Activated gamma-delta T cell treated with Interleukin-2 at 50 U/mL for 16 hours (primary cell): ENCODE results near the gene KPNA6.
A peak's percentile ranks its signal among the peaks of the same experiment; 100 is the strongest.
"Not testable (repeated sequence)": the region's sequence is repeated elsewhere in the genome, so short reads cannot be mapped to it uniquely, and the experiment has no call there.

Experiments
- DNase-seq: peaks from one replicate; pipeline ENCODE4 v3.0.0-alpha.2; 2020

Gene KPNA6

DNA sequence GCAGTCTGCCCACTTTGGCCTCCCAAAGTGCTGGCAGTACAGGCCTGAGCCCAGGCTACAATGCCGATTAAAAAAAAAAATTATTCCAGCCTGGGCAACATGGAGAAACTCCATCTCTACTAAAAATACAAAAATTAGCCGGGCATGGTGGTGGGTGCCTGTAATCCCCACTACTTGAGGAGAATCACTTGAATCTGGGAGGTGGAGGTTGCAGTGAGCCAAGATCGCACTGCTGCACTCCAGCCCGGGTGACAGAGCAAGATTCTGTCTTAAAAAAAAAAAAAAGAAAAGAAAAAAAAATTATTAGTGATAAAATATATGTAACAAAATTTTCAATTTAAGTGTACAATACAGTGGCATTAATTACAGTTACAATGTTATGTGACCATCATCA lies 35.4 kb downstream of the KPNA6 start:
- not testable (repeated sequence) for DNase-seq

DNA sequence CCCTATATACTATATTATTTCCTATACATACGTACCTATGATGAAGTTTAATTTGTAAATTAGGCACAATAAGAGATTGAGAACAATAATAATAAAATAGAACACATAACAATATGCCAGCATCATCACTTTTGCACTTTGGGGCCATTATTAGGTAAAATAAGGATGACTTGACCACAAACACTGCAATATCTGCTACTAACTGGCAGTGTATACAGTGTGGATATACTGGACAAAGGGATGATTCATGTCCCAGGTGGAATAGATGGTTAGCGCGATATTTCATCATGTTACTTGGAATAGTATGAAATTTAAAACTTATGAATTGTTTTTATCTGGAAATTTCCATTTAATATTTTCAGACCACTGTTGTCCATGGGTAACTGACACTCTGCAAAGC lies 36.2 kb downstream of the KPNA6 start:
- no peak for DNase-seq

DNA sequence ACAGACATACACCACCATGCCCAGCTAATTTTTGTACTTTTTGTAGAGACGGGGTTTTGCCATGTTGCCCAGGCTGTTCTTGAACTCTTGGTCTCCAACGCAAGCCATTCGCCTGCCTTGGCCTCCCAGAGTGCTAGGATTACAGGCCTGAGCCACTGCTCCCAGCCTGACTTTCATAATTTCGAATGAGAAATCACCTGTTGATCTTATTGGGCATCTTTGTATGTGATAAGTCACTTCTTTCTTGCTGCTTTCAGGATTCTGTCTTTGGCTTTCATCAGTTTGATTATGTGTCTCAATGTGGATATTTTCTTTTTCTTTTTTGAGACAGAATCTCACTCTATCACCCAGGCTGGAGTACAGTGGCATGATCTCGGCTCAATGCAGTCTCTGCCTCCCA lies 39.9 kb downstream of the KPNA6 start:
- DNase-seq = not testable (repeated sequence)

DNA sequence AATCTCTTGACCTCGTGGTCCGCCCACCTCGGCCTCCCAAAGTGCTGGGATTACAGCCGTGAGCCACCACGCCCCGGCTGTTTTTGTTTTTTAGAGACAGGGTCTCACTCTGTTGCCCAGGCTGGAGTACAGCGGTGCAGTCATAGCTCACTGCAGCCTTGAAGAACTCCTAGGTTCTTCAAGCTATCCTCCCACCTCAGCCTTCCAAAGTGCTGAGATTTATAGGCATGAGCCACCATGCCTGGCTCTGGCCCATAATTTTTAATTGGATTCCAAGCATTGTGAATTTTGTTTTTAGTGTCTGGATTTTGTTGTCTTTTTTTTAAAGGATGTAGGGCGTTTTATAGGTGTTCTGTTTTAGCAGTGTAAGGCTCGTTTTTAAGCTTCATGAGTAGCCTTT lies 43.0 kb downstream of the KPNA6 start:
- DNase-seq = no peak

DNA sequence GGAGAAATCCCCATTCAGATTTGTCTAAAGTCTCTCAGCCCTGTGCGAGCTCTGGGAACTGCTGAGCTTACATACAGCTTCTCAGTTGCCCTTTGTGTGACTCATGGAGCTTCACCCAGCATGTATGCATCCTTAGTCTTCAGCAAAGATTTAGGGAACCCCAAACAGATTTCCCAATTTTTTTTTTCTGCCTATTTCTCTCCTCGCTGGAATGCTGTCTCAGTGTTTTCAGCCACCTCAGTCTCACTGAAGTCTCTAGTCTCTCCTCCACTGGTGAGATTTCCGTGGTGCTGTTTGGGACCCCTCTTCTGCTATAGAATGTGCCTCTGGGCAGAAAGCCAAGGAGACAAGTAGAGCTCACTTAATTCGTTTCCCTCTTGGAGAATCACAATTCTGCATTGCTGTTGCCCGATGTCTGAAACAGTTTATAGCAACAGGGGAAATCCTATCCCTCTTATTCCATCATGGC lies 43.5 kb downstream of the KPNA6 start:
- no peak for DNase-seq

DNA sequence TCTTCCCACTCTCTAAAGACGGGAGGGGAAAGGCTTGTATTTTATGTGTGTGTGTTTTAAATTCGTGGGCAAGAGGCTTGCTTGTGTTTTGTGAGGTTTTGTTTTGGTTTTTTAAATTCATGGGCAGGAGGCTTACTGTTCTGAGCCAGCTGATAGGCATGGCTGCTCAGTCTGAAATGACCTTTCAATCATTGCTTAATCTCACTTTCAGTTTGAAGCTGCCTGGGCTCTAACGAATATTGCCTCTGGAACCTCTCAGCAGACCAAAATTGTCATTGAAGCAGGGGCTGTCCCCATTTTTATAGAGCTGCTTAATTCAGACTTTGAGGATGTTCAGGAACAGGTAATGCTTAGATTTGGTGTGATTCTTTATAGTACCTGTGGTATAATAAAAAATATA lies 51.3 kb downstream of the KPNA6 start:
- DNase-seq = no peak

DNA sequence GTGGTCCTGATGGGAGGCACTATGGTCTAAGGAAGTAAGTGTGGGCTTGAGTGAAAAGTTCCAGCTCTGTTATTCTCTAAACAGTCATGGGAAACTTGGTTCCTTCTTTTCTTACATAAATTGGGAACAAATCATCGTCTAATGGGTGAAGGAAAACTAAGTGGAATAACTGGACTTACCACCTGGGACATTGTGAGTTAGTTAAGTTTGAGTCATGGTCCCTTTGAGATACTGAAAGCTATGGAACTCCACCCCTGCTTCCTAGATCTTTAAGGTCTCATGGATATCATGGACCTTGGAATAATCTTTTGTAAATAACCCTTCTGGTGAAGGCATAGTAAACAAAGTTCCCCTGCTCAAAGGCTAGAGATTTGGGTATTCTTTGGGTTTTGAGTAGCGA lies 55.5 kb downstream of the KPNA6 start:
- DNase-seq = no peak

DNA sequence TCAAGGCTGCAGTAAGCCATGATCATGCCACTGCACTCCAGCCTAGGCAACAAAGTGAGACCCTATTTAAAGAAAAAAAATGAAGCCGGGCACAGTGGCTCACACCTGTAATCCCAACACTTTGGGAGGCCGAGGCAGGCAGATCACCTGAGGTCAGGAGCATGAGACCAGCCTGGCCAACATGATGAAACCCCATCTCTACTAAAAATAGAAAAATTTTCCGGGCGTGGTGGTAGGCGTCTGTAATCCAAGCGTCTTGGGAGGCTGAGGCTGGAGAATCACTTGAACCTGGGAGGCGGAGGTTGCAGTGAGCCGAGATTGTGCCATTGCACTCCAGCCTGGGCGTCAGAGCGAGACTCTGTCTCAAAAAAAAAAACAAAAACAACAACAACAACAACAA lies 57.8 kb downstream of the KPNA6 start:
- DNase-seq = not testable (repeated sequence)

DNA sequence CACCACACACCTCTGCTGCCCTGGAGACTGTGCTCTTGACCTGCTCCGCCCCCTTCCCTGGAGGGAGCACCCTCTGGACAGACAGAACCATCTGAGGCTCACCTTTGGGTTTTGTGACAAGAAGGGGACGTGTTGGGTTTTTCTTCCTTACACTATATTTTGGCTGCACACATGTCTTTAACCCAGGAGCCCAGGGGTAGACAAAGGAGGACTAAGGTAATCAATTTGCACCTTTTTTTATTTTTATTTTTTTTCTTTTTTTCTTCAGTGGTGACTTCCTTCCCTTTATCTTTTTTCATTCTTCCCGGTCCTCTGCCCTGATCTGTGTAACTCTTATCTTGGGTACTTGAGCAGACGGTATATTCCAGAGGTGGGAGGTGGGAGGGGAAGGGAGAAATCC lies 63.1 kb downstream of the KPNA6 start:
- no peak for DNase-seq

DNA sequence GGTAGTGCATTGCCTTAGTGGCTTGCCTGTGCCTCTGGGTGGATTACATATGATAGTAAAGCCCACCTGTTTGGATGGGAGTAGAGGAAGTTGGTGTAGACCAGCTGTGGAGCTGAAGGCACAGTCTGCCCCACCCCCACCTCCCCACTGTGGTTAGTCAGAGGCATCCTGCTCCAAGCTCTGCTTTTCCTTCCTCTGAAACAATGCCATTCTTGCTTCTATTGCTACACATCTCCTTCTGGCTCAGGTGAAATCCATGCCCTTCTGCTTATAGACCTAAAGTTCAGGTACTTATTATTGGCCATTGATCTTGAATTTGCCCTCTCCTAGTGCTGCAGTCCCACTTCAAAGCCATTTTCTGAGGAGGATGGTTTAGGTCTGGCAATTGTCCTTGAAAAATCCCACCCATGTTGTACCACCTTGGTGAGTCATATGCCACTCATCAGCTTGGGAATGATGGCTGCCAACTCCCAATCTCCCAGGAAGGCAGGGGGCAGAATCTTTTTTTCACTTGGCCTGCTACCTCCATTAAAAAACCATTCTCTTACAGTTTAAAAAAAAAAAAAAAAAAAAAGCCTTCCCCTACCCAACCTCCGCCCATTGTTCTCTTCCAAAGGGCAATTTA lies 64.9 kb downstream of the KPNA6 start:
- DNase-seq = no peak

DNA sequence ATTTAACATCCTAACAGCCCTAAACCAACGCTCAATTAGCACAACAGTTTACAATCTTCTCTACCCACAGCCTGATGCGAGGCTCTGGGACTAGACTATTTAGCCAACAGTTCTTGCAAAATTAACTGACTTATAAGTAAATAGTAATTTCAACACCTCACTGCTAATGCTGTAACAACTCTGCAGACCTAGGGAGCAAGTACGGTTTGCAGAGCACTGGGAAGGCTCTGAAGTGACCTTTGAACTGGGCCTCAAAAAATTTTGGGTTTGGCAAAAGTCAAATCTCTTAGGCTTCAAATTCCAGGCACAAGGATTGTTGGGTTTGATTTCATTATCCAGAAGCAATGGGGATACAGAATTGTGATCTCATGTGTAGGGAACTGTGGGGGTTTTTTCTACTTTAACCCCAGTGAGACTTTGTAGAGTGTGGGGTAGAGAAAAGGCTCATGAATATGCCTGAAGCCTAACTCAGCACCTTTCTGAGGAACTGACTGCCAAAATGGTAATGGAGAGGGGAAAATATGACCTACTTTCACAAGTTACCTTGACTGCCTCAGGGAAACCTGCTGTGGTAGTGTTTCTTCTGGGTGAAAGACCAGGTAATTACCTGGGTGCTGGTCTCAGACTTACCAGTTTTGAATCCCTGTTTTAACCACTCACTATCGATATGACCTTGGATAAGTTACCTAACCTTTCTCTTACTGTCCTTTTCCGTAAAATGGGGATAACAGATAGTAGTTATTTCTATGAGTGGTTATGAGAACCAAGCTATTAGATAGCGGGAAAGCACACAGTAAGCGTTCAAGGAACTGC lies 70.7 kb downstream of the KPNA6 start:
- no peak for DNase-seq

DNA sequence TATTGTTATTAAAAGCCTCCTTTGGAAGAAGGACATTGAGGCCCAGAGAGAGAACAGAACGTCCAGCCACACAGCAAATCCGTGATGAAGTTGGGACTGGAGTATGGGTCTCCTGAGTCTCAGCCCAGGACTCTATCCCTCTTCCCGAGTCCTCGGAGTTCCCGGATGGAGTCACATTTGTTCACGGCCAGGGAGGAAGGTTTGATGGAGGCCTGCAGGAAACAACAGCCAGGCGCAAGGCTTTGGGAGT lies 71.3 kb downstream of the KPNA6 start:
- DNase-seq = no peak

DNA sequence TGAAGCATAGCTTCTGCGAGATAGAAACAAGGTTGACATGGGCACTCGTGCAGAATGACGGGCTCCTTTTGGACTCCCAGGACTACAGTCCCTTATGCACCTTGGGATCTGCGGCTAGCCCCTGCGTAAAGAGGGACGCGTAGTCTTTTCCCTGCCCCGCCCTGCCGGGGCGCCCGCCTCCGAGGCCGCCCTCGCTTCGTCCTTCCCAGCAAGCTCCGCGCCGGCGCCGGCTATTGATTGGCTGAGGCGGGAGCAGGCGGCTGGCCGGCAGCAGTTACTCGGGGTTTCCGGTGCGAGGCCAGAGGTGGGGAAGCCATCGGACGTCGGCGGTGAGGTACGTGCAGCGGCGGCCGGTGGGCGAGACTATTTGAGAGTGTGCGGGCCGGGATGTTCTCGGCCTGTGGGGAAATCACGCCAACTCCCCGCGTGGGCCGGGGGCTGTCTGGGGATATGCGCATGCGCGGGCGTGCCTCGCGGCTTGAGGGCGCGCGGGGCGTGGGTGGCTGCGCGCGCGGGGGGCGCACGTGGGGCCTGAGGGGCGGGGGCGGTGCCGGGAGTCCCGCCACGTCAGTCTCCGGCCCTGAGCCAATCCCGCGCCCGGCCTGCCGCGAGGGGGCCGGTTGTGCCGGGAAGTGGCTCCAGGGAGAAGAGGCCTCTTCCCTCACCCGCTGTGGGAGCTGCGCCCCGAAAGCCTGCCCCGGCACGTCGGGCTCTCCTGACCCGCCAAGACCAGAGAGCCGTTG lies 71.8 kb downstream of the KPNA6 start, which contains the start of gene TXLNA:
TSS of gene TXLNA (plus strand) at position 233 of the 743 bp plus-strand sequence. CDS start 671 bp downstream, outside the sequence.
- DNase-seq = peak; percentile 83

DNA sequence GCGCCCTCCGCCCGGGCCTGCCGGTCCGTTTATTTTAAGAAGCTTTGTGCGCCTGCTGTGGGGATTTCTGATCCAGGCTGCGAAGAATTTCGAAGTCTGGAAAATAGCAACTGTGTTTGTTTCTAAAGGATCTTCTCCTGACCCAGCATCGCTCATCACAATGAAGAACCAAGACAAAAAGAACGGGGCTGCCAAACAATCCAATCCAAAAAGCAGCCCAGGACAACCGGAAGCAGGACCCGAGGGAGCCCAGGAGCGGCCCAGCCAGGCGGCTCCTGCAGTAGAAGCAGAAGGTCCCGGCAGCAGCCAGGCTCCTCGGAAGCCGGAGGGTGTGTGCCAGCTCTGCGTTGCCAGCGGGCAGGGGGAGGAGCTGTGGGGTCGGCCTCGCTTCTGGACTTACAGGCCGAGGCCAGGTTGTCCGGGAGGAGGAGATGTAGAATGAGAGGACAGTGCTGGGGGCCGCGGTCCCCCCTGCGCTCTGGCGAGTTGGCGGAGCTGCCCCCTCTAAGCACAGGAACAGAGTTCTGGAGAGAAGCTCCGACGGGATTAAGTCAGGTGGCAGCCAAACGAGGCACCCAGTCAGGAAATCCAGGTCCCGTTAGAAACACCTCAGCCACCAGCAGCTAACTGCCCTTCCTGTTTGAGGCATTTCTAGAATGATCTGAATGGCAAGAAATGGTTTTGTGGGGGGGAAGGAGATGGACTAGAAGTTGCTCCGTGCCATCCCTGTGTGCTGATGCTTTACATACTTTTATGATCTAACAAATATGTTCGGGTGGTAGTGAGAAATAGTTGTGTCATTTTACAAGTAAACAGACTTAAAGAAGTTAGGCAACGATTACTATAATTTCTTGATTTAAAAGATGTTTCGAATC lies 72.6 kb downstream of the KPNA6 start:
- peak; percentile 19 for DNase-seq

DNA sequence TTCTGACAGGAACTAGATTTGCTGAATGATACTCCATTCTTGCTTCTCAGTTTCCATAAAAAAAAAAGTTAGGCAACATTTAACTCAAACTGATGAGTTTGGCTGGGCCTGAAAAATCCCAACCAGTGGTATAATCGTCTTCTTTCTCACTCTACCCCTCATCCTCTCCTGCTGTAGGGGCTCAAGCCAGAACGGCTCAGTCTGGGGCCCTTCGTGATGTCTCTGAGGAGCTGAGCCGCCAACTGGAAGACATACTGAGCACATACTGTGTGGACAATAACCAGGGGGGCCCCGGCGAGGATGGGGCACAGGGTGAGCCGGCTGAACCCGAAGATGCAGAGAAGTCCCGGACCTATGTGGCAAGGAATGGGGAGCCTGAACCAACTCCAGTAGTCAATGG lies 73.2 kb downstream of the KPNA6 start:
- DNase-seq = no peak

DNA sequence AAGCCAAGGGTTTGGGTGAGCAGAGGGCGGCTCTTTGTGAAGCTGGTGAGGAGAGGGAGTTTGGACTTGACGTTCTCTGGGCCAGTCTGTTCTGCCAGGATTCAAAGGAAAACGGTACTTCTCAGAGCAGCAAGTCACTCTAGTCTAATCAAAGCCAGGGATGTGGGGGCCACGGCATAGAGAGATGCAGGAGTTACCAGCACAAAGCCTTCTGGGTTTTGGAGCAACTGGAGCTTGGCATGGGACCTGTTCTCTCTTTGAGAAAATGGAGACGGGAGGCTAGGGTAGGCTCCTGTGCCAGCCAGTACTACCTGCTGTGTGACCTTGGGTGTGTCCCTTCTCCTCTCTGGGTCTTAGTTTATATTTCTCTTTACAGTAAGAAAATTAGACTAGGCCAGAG lies 73.7 kb downstream of the KPNA6 start:
- no peak for DNase-seq

DNA sequence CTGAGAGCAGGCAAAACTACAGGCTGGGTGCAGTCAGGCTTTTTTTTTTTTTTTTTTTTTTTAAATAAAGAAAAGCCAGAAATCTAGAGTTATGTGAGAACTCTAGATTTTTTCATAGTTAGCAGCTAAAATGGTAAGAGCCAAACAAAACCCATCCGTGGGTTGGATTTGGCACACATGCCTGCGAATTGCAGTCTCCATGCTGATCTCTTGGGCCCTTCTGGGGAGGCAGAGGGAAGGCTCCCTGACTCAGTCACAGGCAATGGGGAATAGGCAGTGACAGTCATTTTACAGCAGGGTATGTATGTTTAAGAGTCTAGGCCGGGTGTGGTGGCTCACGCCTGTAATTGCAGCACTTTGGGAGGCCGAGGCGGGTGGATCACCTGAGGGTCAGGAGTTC lies 74.2 kb downstream of the KPNA6 start:
- no peak for DNase-seq

DNA sequence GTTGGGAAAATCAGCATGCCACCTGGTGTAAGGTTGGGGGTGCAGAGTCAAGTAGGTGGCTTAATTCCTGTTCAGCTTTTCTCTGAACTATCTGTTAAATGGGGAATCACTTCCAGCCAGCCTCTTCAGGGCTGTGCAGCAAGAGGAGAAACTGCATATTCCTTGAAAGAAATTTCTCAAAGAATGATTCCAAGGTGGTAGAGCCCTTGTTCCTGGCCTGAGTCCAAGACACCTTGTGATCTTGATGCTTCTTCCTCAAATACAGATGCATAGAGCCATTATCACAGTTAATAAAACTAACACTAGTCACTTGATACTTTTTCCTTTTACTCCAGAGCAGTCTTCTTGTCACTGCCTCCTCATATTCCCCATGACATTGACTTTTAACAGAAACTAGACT lies 76.8 kb downstream of the KPNA6 start:
- no peak for DNase-seq

DNA sequence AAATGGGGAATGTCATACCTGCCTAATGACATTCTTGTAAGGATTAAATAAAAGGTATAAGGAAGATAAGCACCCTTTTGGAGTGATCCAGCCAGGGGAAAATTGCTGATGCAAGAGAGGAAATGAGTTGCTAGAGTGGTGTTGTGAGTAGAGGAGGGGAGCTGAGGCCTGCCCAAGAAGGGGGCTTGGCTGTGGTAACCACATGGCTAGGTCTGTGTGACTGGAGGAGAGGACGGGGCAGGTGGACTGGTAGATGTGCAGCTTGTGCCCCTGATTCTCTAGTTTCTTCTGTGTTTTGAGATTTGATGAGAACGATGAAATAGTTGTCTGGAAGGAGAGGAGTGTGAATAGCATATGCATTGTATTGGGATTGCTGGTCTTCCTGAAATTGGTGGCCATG lies 78.2 kb downstream of the KPNA6 start:
- no peak for DNase-seq

DNA sequence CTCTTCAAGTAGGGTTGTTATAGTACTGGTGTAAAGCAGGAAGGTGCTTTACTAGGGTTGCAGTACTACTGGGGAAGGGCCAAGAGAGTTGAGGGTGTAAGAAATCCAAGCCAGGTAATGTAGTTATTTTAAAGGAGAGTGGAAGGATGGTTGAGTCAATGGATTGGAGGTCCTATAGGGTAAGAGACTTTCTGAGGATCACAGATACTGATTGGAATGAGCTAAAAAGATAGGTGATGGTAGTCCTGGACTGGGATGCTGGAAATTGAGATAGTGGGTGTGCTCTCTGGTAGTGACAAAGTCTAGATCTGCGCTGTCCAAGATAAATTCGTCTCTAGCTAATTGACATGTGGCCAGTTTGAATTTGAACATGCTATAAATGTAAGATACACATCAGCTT lies 78.6 kb downstream of the KPNA6 start:
- DNase-seq = no peak

DNA sequence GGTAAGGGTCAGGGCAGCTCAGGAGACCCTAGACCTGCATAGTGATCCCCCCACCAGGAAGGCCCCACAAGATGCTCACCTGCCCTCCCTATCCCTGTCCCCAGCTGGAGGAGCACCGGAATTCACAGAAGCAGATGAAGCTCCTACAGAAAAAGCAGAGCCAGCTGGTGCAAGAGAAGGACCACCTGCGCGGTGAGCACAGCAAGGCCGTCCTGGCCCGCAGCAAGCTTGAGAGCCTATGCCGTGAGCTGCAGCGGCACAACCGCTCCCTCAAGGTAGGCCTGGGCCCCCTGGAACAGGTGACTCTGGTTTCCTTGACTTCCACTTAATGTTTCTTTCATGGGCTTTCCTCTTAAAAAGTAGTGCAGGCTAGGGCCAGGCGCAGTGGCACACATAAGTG lies 80.0 kb downstream of the KPNA6 start:
- no peak for DNase-seq

DNA sequence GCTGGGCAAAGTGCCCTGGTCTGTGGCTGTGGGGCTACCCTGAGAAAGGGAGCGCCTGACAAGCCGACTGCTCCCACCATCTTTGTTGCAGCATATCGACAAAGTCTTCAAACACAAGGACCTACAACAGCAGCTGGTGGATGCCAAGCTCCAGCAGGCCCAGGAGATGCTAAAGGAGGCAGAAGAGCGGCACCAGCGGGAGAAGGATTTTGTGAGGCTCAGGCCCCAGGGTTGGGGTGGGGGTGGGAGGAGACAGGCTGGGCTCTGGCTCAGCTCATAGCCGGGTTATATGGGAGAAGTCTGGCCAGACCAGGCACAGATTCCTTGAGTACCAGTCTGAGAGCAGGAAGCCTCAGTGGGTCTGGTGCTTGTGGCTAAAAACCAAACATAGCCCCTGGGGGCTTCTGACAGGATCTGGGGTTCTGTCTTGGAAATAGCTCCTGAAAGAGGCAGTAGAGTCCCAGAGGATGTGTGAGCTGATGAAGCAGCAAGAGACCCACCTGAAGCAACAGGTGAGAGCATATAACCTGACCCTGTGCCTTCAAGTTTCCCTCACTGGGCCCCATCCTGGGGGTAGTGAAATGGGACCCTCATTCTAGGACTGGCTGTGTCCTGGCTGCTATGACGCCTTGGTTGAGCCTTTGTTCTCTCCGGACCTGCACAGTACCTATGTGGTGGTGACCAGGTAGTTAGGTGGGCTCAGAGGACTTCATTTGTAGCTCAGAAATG lies 84.5 kb downstream of the KPNA6 start:
- no peak for DNase-seq
